Uterus (tissue), 4 donors: Measurements from ENCODE around the gene CNOT4. TPM values are rescaled to one million over a fixed set of nuclear protein-coding genes. Genes with fewer than 3 reads are reported as not detected.

Source experiments
- DNase-seq, 2 donors: peaks; one replicate each; pipeline ENCODE4 v3.0.0-alpha.2; 2019 to 2020
- H3K27ac ChIP-seq, 2 donors: fragments of 200-600 bp; sonication (generic); 1 replicate in 1 of 2; 2 replicates in 1 of 2; pipeline ENCODE4 v1.5.1; 2016 to 2018
- H3K27me3 ChIP-seq, 2 donors: fragments of 200-600 bp; sonication (generic); one replicate each; pipeline ENCODE4 v1.5.1; 2018 to 2019; ENCODE audit warnings: control low read depth in 1 of 2
- H3K36me3 ChIP-seq, 2 donors: fragments of 200-600 bp; sonication (generic); one replicate each; pipeline ENCODE4 v1.5.1; 2019; ENCODE audit warnings: control low read depth in 1 of 2
- H3K4me1 ChIP-seq, 2 donors: fragments of 200-600 bp; sonication (generic); one replicate each; pipeline ENCODE4 v1.5.1; 2018 to 2019; ENCODE audit warnings: control low read depth in 1 of 2
- H3K4me3 ChIP-seq, 2 donors: fragments of 200-600 bp; sonication (generic); 1 replicate in 1 of 2; 2 replicates in 1 of 2; pipeline ENCODE4 v1.5.1; 2018 to 2019; ENCODE audit warnings: mild to moderate bottlenecking in 1 of 2
- H3K9me3 ChIP-seq, 2 donors: fragments of 200-600 bp; sonication (generic); one replicate each; pipeline ENCODE4 v1.5.1; 2019; ENCODE audit warnings: control low read depth in 1 of 2
- POLR2A ChIP-seq, 2 donors: fragments of 450-650 bp; IDR thresholded peaks; one replicate each; pipeline ENCODE4 v1.6.1; 2016; ENCODE audit warnings: antibody characterized with exemption in 2 of 2, mild to moderate bottlenecking in 1 of 2, moderate library complexity in 1 of 2
- intact Hi-C: fragments of 100-400 bp; cut with DNase I; formaldehyde crosslinking; loops from one replicate; pipeline ENCODE4 v1.15.1; 2023; ENCODE audit warnings: low total_unique reads
- total RNA-seq, 4 donors: library from RNA; depleted of rRNA in 3 of 4; stranded (reverse); fragments of >200 nt in 3 of 4; gene quantifications; one replicate each; pipeline versions ENCODE4 v1.1.0 to v1.2.4, GENCODE V29; 2014 to 2023
- TF ChIP-seq, protein P1 (sequence below), 4 experiments: fragments of 200-600 bp in 2 of 4; fragments of 450-650 bp in 2 of 4; sonication (generic) in 2 of 4; IDR thresholded peaks; one replicate each; pipeline ENCODE4 v1.5.1; 2016 to 2019; ENCODE audit warnings: antibody characterized with exemption in 4 of 4, mild to moderate bottlenecking in 2 of 4, moderate library complexity in 1 of 4
- donor health status: DM: yes; HTN: yes; CAD: no.

Gene CNOT4
- total RNA-seq, 4 donors from 2014 or later, result 13.2 to 35.6 (median 20.6) TPM

- H3K4me1 ChIP-seq, result no peaks in the 10 kb centered on the region
- H3K27ac ChIP-seq, result no peak overlapping the region
- no peak for DNase-seq
- H3K27me3 ChIP-seq, result no peaks in the 10 kb centered on the region
- TF ChIP-seq, protein P1, sequence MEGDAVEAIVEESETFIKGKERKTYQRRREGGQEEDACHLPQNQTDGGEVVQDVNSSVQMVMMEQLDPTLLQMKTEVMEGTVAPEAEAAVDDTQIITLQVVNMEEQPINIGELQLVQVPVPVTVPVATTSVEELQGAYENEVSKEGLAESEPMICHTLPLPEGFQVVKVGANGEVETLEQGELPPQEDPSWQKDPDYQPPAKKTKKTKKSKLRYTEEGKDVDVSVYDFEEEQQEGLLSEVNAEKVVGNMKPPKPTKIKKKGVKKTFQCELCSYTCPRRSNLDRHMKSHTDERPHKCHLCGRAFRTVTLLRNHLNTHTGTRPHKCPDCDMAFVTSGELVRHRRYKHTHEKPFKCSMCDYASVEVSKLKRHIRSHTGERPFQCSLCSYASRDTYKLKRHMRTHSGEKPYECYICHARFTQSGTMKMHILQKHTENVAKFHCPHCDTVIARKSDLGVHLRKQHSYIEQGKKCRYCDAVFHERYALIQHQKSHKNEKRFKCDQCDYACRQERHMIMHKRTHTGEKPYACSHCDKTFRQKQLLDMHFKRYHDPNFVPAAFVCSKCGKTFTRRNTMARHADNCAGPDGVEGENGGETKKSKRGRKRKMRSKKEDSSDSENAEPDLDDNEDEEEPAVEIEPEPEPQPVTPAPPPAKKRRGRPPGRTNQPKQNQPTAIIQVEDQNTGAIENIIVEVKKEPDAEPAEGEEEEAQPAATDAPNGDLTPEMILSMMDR (IDR thresholded peaks at IDR 0.05), result no peak
- TF ChIP-seq POLR2A (IDR thresholded peaks at IDR 0.05), result no peak
- no peaks in the 10 kb centered on the region for H3K36me3 ChIP-seq
- H3K9me3 ChIP-seq, result no peaks in the 10 kb centered on the region
- no peak overlapping the region for H3K4me3 ChIP-seq
- intact Hi-C loops, result no loop called here
These were observed 17.8 kb downstream of the CNOT4 start for GRCh38 chr7:135492151-135492550.

GRCh38 chr7:135490783-135491182 lies 19.1 kb downstream of the CNOT4 start:
- Histone ChIP-seq H3K9me3 (no peaks in the 10 kb centered on the region), H3K36me3 (no peaks in the 10 kb centered on the region), H3K4me3 (no peak overlapping the region), H3K27me3 (no peaks in the 10 kb centered on the region), H3K4me1 (no peaks in the 10 kb centered on the region), H3K27ac (no peak overlapping the region)
- no peak for TF ChIP-seq POLR2A (IDR thresholded peaks at IDR 0.05)
- intact Hi-C loops, result no loop called here
- DNase-seq, result no peak

GRCh38 chr7:135489791-135490190 lies 20.1 kb downstream of the CNOT4 start:
- Histone ChIP-seq H3K9me3 (no peaks in the 10 kb centered on the region), H3K4me3 (no peak overlapping the region), H3K36me3 (no peaks in the 10 kb centered on the region), H3K27me3 (no peaks in the 10 kb centered on the region), H3K27ac (no peak overlapping the region), H3K4me1 (no peaks in the 10 kb centered on the region)
- TF ChIP-seq, protein P1 (IDR thresholded peaks at IDR 0.05), result no peak
- no peak for TF ChIP-seq POLR2A (IDR thresholded peaks at IDR 0.05)
- DNase-seq, result no peak
- intact Hi-C loops, result no loop called here

DNA sequence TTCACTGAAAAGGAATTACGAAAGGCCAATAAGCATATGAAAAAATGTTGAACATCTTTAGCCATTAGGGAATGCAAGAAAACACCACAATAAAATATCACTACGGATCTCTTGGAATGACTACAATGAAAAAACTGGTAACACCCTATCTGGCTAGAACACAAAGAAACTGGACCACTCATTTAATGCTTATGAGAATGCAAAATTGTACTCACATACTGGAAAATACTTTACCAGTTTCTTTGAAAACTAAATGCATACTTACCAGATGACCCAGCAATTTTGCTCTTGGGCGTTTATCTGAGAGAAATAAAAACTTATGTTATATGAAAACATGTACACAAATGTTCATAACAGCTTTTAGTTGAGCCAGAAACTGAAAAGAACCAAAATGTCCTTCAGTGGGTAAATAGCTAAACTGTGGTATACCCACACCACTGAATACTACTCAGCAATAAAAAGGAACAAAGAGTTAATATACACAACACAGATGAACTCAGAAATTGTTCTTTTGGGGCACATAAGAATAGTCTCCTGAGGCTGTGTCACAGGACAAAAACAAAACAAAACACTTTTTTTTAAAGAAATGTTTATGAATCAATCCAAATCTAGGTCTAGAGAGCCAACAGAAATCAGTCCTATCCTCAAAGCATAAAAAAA lies 23.5 kb downstream of the CNOT4 start:
- no peak overlapping the region for H3K27ac ChIP-seq
- no peaks in the 10 kb centered on the region for H3K36me3 ChIP-seq
- TF ChIP-seq POLR2A (IDR thresholded peaks at IDR 0.05), result no peak
- TF ChIP-seq, protein P1 (IDR thresholded peaks at IDR 0.05), result no peak
- DNase-seq, result no peak
- H3K4me1 ChIP-seq, result no peaks in the 10 kb centered on the region
- no peaks in the 10 kb centered on the region for H3K27me3 ChIP-seq
- H3K4me3 ChIP-seq, result no peak overlapping the region
- H3K9me3 ChIP-seq, result no peaks in the 10 kb centered on the region
- intact Hi-C loops, result no loop called here

GRCh38 chr7:135481598-135481979 lies 28.3 kb downstream of the CNOT4 start:
- Histone ChIP-seq H3K4me1 (no peaks in the 10 kb centered on the region), H3K9me3 (no peaks in the 10 kb centered on the region), H3K27ac (no peak overlapping the region), H3K4me3 (no peak overlapping the region), H3K36me3 (no peaks in the 10 kb centered on the region), H3K27me3 (no peaks in the 10 kb centered on the region)
- DNase-seq, result no peak
- TF ChIP-seq, protein P1 (IDR thresholded peaks at IDR 0.05), result no peak
- TF ChIP-seq POLR2A (IDR thresholded peaks at IDR 0.05), result no peak
- intact Hi-C loops, result no loop called here
